Activated CD4-positive, CD25-positive, alpha-beta regulatory T cell treated with anti-CD3 and anti-CD28 coated beads, Interleukin-2, amount 50 U/mL, for 24 hours (primary cell): ENCODE measurements around the gene TMEM175.

Experiments used
- ATAC-seq, 2 donors: fragments of 150-1000 bp; cut with Tn5 transposase; one replicate each; pipeline ENCODE4 v1.10.0; 2021; ENCODE audit warnings: mild to moderate bottlenecking in 1 of 2, moderate library complexity in 1 of 2

Gene TMEM175

GRCh38 chr4:948101-948935, 16.1 kb downstream of the TMEM175 start:
- ATAC-seq, result no peak

GRCh38 chr4:948936-949300, 16.7 kb downstream of the TMEM175 start:
- ATAC-seq, result no peak

GRCh38 chr4:949656-950055, 17.4 kb downstream of the TMEM175 start:
- no peak for ATAC-seq

- no peak for ATAC-seq
These were observed 18.1 kb downstream of the TMEM175 start for GRCh38 chr4:950136-951020.

- no peak for ATAC-seq
These were observed 18.9 kb downstream of the TMEM175 start for GRCh38 chr4:951186-951585.

- ATAC-seq, result no peak
These were observed 19.6 kb downstream of the TMEM175 start for GRCh38 chr4:951594-952468.

GRCh38 chr4:952881-953573, 20.8 kb downstream of the TMEM175 start:
- ATAC-seq, result no peak

- no peak for ATAC-seq
These were observed 21.3 kb downstream of the TMEM175 start for GRCh38 chr4:953574-953915.

- no peak for ATAC-seq
These were observed 22.2 kb downstream of the TMEM175 start for GRCh38 chr4:954211-955020.

GRCh38 chr4:955161-955921, 23.1 kb downstream of the TMEM175 start:
- no peak for ATAC-seq

- ATAC-seq, result no peak
These were observed 23.7 kb downstream of the TMEM175 start for GRCh38 chr4:955931-956381.

GRCh38 chr4:956531-957230, 24.4 kb downstream of the TMEM175 start:
- ATAC-seq, result no peak

GRCh38 chr4:957231-957580, 24.9 kb downstream of the TMEM175 start:
- ATAC-seq, result no peak

GRCh38 chr4:957581-958313, 25.5 kb downstream of the TMEM175 start:
- ATAC-seq, result no peak

- ATAC-seq, result no peak
These were observed 26.0 kb downstream of the TMEM175 start for GRCh38 chr4:958314-958665.

- no peak for ATAC-seq
These were observed 26.6 kb downstream of the TMEM175 start for GRCh38 chr4:958696-959337.

GRCh38 chr4:959338-960139, 27.3 kb downstream of the TMEM175 start:
- ATAC-seq, result no peak

GRCh38 chr4:960140-960635, 27.9 kb downstream of the TMEM175 start:
- ATAC-seq, result no peak
